ENCODE results near the gene ARHGEF4.

- TF ChIP-seq EP300 (IDR thresholded peaks at IDR 0.05) (no peak), POLR2A (IDR thresholded peaks at IDR 0.05) (no peak), POLR2AphosphoS5 (IDR thresholded peaks at IDR 0.05) (no peak)
- TF ChIP-seq, protein P1, sequence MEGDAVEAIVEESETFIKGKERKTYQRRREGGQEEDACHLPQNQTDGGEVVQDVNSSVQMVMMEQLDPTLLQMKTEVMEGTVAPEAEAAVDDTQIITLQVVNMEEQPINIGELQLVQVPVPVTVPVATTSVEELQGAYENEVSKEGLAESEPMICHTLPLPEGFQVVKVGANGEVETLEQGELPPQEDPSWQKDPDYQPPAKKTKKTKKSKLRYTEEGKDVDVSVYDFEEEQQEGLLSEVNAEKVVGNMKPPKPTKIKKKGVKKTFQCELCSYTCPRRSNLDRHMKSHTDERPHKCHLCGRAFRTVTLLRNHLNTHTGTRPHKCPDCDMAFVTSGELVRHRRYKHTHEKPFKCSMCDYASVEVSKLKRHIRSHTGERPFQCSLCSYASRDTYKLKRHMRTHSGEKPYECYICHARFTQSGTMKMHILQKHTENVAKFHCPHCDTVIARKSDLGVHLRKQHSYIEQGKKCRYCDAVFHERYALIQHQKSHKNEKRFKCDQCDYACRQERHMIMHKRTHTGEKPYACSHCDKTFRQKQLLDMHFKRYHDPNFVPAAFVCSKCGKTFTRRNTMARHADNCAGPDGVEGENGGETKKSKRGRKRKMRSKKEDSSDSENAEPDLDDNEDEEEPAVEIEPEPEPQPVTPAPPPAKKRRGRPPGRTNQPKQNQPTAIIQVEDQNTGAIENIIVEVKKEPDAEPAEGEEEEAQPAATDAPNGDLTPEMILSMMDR (IDR thresholded peaks at IDR 0.05): no peak
Measured at GRCh38 chr2:130922417-130922816, 85.7 kb downstream of the ARHGEF4 start.

Data from suprapubic skin (tissue), 4 donors.